HepG2 (cell line): ENCODE measurements around the gene RPS2. TPM values are rescaled to one million over a fixed set of nuclear protein-coding genes. Genes with fewer than 3 reads are reported as not detected.

ENCODE experiments used
- AGO2 ChIP-seq: fragments of 200-400 bp; formaldehyde crosslinking; optimal IDR thresholded peaks from 2 replicates; pipeline ENCODE3; 2017; ENCODE audit warnings: mild to moderate bottlenecking, low read depth, low read length, moderate library complexity
- ATM ChIP-seq: fragments of 450-650 bp; IDR thresholded peaks from 2 replicates; pipeline ENCODE4 v1.7.1; 2017; ENCODE audit warnings: mild to moderate bottlenecking, borderline replicate concordance
- CBX2 ChIP-seq, 2 experiments: fragments of 200-600 bp in 1 of 2; sonication (generic); formaldehyde crosslinking in 1 of 2; IDR thresholded peaks; 2 replicates each; pipeline versions ENCODE4 v1.7.0 to v1.8.1; 2018 to 2022; ENCODE audit warnings: low read depth in 2 of 2, low read length in 1 of 2, mild to moderate bottlenecking in 1 of 2, missing genetic modification reagents in 1 of 2
- GLI4 ChIP-seq: sonication (generic); formaldehyde crosslinking; IDR thresholded peaks from 2 replicates; pipeline ENCODE4 v1.5.1; 2020; ENCODE audit warnings: missing genetic modification reagents, mild to moderate bottlenecking, moderate library complexity, borderline replicate concordance
- HDAC1 ChIP-seq: sonication (generic); formaldehyde crosslinking; IDR thresholded peaks from 2 replicates; pipeline ENCODE4 v1.5.1; 2020; ENCODE audit warnings: mild to moderate bottlenecking, missing genetic modification reagents
- KMT2A ChIP-seq: sonication (generic); formaldehyde crosslinking; IDR thresholded peaks from 2 replicates; pipeline ENCODE4 v1.4.0; 2020; ENCODE audit warnings: missing genetic modification reagents
- MYNN ChIP-seq: sonication (generic); formaldehyde crosslinking; IDR thresholded peaks from 2 replicates; pipeline ENCODE4 v1.4.0; 2020; ENCODE audit warnings: mild to moderate bottlenecking, low read depth, missing genetic modification reagents
- NR1H2 ChIP-seq: sonication (generic); formaldehyde crosslinking; IDR thresholded peaks from 2 replicates; pipeline ENCODE4 v1.8.1; 2022; ENCODE audit warnings: low read depth, missing genetic modification reagents, borderline replicate concordance
- NR3C1 ChIP-seq: sonication (generic); formaldehyde crosslinking; IDR thresholded peaks from 2 replicates; pipeline ENCODE4 v1.4.0; 2020; ENCODE audit warnings: missing genetic modification reagents
- PCBP2 ChIP-seq: fragments of 200-400 bp; formaldehyde crosslinking; optimal IDR thresholded peaks from 2 replicates; pipeline ENCODE3; 2018; ENCODE audit warnings: low read length, low read depth; ENCODE audit not compliant: poor library complexity, severe bottlenecking
- SIN3B ChIP-seq: fragments of 150-350 bp; IDR thresholded peaks from 2 replicates; pipeline ENCODE4 v1.6.1; 2014; ENCODE audit warnings: low read length
- ZBTB38 ChIP-seq: sonication (generic); formaldehyde crosslinking; IDR thresholded peaks from 2 replicates; pipeline ENCODE4 v1.5.1; 2020; ENCODE audit warnings: mild to moderate bottlenecking, missing genetic modification reagents
- ZFP41 ChIP-seq: sonication (generic); formaldehyde crosslinking; IDR thresholded peaks from 2 replicates; pipeline ENCODE4 v1.4.0; 2020; ENCODE audit warnings: mild to moderate bottlenecking, missing genetic modification reagents, borderline replicate concordance
- ZNF614 ChIP-seq: IDR thresholded peaks from 2 replicates; pipeline ENCODE4 v1.6.1; 2018; ENCODE audit warnings: missing biosample characterization, missing genetic modification reagents, inconsistent platforms, borderline replicate concordance
- ZNF746 ChIP-seq: sonication (generic); formaldehyde crosslinking; IDR thresholded peaks from 2 replicates; pipeline ENCODE4 v1.8.0; 2022; ENCODE audit warnings: mild to moderate bottlenecking, missing genetic modification reagents
- ZZZ3 ChIP-seq: sonication (generic); formaldehyde crosslinking; IDR thresholded peaks from 2 replicates; pipeline ENCODE4 v1.4.0; 2020; ENCODE audit warnings: missing genetic modification reagents, mild to moderate bottlenecking, borderline replicate concordance
- polyA plus RNA-seq, 8 experiments: library from polyadenylated mRNA; depleted of rRNA in 3 of 8; stranded (reverse) in 7 of 8; unstranded in 1 of 8; fragments of >200 nt; fragmentation: Illumina TruSeq in 4 of 8; extraction: Trizol in 4 of 8; gene quantifications; 2 replicates each; pipeline versions ENCODE4 v1.2.1 to v1.2.3, GENCODE V29; 2011 to 2016; ENCODE audit warnings: low read depth in 4 of 8, missing spikeins in 1 of 8, mixed read lengths in 1 of 8; ENCODE audit not compliant: insufficient read depth in 1 of 8
- total RNA-seq, 5 experiments: library from RNA; depleted of rRNA; stranded (reverse); fragments of >200 nt; fragmentation: Illumina TruSeq; extraction: Trizol; gene quantifications; 2 replicates each; pipeline ENCODE4 v1.2.3, GENCODE V29; 2016; ENCODE audit warnings: low read depth in 1 of 5
- TF ChIP-seq, protein P1 (sequence below): sonication (generic); formaldehyde crosslinking; IDR thresholded peaks from 2 replicates; pipeline ENCODE4 v1.4.0; 2020; ENCODE audit warnings: missing genetic modification reagents
- TF ChIP-seq, protein P2 (sequence below): IDR thresholded peaks from 2 replicates; pipeline ENCODE4 v1.4.0; 2020; ENCODE audit warnings: mild to moderate bottlenecking, missing genetic modification reagents
- TF ChIP-seq, protein P3 (sequence below): sonication (generic); formaldehyde crosslinking; IDR thresholded peaks from 2 replicates; pipeline ENCODE4 v1.4.0; 2020; ENCODE audit warnings: missing genetic modification reagents

The RPS2 gene
- total and polyA plus RNA-seq, 2 of the 13 experiments (the other 11 are each of a cell fraction or from before 2014, with no cell fraction given): 1,908 to 4,514 TPM

DNA sequence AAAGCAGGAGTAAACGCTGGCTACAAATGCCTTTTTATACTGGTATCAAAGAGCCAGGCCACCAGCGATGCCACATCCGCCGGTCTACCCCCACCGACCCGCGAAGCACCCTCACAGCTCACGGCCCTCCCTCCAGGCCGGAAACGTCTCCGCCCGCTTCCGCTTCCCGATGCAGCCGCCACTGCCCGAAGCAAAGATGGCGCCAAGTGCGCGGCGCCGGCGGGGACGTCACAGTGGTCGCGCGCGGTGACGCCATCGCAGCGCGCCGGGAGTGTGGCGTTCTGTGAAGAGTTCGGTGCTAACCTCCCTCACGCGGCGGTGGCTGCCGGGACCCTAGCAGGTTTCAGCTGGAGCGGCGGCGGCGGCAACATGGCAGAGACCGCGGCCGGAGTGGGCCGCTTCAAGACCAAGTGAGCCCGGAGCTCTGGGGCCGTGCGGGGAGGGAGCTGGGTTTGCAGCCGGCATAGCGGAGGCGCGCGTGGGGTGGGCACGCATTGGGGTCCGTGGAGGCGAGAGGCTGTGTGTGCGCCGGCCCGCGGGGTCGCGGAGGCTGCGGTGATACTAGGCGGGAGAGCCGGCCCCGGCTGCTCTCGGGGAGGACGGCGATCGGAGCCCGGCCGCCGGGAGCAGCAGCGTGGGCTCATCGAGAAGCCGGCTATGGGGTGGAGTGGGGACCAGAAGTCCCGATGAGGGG is 7.3 kb upstream of the RPS2 start, which contains the start of gene TBL3 (continued):
- TF ChIP-seq SIN3B (peak; percentile 92), ZNF614 (CRISPR knock-in tag) (peak; percentile 51; the same call in 1 of the 2 replicates), AGO2 (peak; percentile 41), ATM (no peak), ZNF746 (CRISPR knock-in tag) (peak; percentile 67), NR3C1 (CRISPR knock-in tag) (no peak), CBX2 (IDR thresholded peaks at IDR 0.05; ENCODE audit: low read depth, low read length) (no peak), CBX2 (CRISPR knock-in tag; IDR thresholded peaks at IDR 0.05; ENCODE audit: low read depth) (no peak; the same call in 1 of the 2 replicates), HDAC1 (CRISPR knock-in tag) (peak; percentile 99), KMT2A (CRISPR knock-in tag) (peak; percentile 95), ZFP41 (CRISPR knock-in tag) (no peak), MYNN (CRISPR knock-in tag) (no peak), PCBP2 (no peak), ZBTB38 (CRISPR knock-in tag) (peak; percentile 94), GLI4 (CRISPR knock-in tag) (0 out of 2 replicates have a peak, but pooled peaks have one; percentile 94), ZZZ3 (CRISPR knock-in tag) (peak; percentile 97; the same call in 1 of the 2 replicates), NR1H2 (CRISPR knock-in tag) (no peak; the same call in 1 of the 2 replicates)
- TF ChIP-seq, protein P1, sequence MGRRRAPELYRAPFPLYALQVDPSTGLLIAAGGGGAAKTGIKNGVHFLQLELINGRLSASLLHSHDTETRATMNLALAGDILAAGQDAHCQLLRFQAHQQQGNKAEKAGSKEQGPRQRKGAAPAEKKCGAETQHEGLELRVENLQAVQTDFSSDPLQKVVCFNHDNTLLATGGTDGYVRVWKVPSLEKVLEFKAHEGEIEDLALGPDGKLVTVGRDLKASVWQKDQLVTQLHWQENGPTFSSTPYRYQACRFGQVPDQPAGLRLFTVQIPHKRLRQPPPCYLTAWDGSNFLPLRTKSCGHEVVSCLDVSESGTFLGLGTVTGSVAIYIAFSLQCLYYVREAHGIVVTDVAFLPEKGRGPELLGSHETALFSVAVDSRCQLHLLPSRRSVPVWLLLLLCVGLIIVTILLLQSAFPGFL (CRISPR knock-in tag): no peak
- TF ChIP-seq, protein P2, sequence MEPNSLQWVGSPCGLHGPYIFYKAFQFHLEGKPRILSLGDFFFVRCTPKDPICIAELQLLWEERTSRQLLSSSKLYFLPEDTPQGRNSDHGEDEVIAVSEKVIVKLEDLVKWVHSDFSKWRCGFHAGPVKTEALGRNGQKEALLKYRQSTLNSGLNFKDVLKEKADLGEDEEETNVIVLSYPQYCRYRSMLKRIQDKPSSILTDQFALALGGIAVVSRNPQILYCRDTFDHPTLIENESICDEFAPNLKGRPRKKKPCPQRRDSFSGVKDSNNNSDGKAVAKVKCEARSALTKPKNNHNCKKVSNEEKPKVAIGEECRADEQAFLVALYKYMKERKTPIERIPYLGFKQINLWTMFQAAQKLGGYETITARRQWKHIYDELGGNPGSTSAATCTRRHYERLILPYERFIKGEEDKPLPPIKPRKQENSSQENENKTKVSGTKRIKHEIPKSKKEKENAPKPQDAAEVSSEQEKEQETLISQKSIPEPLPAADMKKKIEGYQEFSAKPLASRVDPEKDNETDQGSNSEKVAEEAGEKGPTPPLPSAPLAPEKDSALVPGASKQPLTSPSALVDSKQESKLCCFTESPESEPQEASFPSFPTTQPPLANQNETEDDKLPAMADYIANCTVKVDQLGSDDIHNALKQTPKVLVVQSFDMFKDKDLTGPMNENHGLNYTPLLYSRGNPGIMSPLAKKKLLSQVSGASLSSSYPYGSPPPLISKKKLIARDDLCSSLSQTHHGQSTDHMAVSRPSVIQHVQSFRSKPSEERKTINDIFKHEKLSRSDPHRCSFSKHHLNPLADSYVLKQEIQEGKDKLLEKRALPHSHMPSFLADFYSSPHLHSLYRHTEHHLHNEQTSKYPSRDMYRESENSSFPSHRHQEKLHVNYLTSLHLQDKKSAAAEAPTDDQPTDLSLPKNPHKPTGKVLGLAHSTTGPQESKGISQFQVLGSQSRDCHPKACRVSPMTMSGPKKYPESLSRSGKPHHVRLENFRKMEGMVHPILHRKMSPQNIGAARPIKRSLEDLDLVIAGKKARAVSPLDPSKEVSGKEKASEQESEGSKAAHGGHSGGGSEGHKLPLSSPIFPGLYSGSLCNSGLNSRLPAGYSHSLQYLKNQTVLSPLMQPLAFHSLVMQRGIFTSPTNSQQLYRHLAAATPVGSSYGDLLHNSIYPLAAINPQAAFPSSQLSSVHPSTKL (CRISPR knock-in tag): peak; percentile 51
- TF ChIP-seq, protein P3, sequence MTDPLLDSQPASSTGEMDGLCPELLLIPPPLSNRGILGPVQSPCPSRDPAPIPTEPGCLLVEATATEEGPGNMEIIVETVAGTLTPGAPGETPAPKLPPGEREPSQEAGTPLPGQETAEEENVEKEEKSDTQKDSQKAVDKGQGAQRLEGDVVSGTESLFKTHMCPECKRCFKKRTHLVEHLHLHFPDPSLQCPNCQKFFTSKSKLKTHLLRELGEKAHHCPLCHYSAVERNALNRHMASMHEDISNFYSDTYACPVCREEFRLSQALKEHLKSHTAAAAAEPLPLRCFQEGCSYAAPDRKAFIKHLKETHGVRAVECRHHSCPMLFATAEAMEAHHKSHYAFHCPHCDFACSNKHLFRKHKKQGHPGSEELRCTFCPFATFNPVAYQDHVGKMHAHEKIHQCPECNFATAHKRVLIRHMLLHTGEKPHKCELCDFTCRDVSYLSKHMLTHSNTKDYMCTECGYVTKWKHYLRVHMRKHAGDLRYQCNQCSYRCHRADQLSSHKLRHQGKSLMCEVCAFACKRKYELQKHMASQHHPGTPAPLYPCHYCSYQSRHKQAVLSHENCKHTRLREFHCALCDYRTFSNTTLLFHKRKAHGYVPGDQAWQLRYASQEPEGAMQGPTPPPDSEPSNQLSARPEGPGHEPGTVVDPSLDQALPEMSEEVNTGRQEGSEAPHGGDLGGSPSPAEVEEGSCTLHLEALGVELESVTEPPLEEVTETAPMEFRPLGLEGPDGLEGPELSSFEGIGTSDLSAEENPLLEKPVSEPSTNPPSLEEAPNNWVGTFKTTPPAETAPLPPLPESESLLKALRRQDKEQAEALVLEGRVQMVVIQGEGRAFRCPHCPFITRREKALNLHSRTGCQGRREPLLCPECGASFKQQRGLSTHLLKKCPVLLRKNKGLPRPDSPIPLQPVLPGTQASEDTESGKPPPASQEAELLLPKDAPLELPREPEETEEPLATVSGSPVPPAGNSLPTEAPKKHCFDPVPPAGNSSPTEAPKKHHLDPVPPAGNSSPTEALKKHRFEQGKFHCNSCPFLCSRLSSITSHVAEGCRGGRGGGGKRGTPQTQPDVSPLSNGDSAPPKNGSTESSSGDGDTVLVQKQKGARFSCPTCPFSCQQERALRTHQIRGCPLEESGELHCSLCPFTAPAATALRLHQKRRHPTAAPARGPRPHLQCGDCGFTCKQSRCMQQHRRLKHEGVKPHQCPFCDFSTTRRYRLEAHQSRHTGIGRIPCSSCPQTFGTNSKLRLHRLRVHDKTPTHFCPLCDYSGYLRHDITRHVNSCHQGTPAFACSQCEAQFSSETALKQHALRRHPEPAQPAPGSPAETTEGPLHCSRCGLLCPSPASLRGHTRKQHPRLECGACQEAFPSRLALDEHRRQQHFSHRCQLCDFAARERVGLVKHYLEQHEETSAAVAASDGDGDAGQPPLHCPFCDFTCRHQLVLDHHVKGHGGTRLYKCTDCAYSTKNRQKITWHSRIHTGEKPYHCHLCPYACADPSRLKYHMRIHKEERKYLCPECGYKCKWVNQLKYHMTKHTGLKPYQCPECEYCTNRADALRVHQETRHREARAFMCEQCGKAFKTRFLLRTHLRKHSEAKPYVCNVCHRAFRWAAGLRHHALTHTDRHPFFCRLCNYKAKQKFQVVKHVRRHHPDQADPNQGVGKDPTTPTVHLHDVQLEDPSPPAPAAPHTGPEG: no peak
